ENCODE measurements around the gene OR2T6.
"Not testable (repeated sequence)": the region's sequence is repeated elsewhere in the genome, so short reads cannot be mapped to it uniquely, and the experiment has no call there.

The OR2T6 gene

GRCh38 chr1:248434913-248435312, 59.4 kb downstream of the OR2T6 start:
- not testable (repeated sequence) for DNase-seq

DNA sequence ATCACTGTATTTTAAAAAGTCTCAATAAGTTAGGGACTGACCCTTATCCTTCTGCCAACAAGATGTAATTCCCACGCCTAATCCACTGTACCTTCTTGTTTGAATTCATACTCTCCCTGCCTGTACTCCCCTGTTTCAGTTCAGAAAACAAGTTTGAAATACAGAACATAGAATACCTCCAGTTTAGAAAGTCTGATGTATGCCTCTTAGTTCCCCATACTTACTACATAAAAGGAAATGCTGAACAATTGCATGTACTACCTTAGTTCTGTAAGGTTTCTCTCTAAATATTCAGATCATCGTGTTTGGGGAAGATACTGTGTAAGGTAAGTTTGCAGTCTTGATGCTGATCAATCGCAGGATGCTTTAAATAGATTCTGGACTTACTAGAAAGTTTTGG, 60.8 kb downstream of the OR2T6 start:
- not testable (repeated sequence) for DNase-seq

- not testable (repeated sequence) for DNase-seq
Observed at GRCh38 chr1:248438668-248439067, 63.1 kb downstream of the OR2T6 start.

DNA sequence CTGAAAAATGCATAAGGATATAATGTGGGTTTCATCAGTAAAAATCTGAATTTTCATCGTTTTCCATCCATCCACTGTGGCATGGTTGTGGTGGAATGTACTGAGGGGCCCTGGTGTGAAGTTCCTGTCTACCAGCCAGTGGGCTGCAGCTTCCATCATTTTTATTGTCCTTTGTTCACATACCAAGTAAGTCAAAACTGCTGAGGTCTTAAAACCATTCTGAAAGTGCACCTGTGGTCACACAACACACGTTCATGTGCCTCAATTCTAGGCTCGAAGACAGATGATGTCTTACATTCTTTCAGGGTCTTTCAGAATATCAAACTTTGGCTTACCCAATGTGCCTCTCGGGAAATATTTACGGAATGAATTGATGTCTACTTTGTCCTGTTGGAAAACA, 63.7 kb downstream of the OR2T6 start:
- not testable (repeated sequence) for DNase-seq
